GM12891 (cell line): ENCODE data around the gene RARB.

Experiments used
- POLR2A ChIP-seq: IDR thresholded peaks from 2 replicates; pipeline ENCODE4 v1.6.1; 2011; ENCODE audit warnings: low read depth, low read length, control low read depth
- POLR2AphosphoS5 ChIP-seq: IDR thresholded peaks from 2 replicates; pipeline ENCODE4 v1.6.1; 2011; ENCODE audit warnings: low read depth, low read length, control low read depth
- TAF1 ChIP-seq: IDR thresholded peaks from 2 replicates; pipeline ENCODE4 v1.6.1; 2011; ENCODE audit warnings: low read depth, low read length, control low read depth

GRCh38 chr3:25478211-25478757, 50.2 kb downstream of the RARB start:
- TF ChIP-seq TAF1 = no peak
- no peak for TF ChIP-seq POLR2AphosphoS5
- no peak for TF ChIP-seq POLR2A
